GM18498 (cell line): ENCODE results near the gene RAD51AP2.

ENCODE experiments used
- ATAC-seq: cut with Tn5 transposase; IDR thresholded peaks from one replicate; pipeline ENCODE4 v1.9.1; 2021; ENCODE audit warnings: mild to moderate bottlenecking, moderate library complexity; ENCODE audit not compliant: unreplicated experiment

Gene RAD51AP2

GRCh38 chr2:17470855-17471641, 47.2 kb downstream of the RAD51AP2 start:
- no peak for ATAC-seq

GRCh38 chr2:17461087-17461475, 57.2 kb downstream of the RAD51AP2 start:
- ATAC-seq = no peak
